Measurements from ENCODE around the gene PRICKLE4. TPM values are rescaled to one million over a fixed set of nuclear protein-coding genes. Genes with fewer than 3 reads are reported as not detected.

The PRICKLE4 gene
- total and polyA plus RNA-seq, 2 of the 13 experiments (the other 11 are each of a cell fraction or from before 2014, with no cell fraction given): 0.92 to 1.2 TPM

DNA sequence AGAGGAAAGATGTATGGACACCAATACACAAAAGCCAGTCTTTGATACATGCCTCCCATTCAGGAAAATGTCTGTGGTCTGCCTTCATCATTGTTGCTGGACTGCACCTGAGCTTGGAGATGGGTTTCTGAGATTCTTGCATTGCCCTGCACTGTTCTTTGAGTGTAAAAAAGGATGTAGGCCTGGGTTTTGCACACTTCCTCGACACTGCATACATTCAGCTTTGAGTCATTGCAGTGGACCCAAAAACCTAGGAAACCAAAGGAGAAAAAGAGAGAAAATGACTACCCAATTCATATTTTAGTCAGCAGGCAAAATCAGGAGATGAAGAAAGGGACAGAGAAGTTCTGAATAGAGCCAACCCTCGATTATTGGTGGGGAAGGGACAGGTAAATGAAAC, 15.9 kb downstream of the PRICKLE4 start:
- no TSS peak for BruUV-seq (replicated peaks)

More for the DNA sequence above, 15.9 kb downstream of the PRICKLE4 start:
- no peak overlapping the region for H3K9ac ChIP-seq (ENCODE audit: insufficient read depth, low read depth, low read length)
- WGBS (ENCODE audit: low lambda C conversion rate): 69% methylated on average over 2 of the region's 2 CpGs
- FAIRE-seq (no peak), ATAC-seq (no peak), DNase-seq (ENCODE audit: low spot score) (no peak)
- no peaks in the 10 kb centered on the region for H4K20me1 ChIP-seq (ENCODE audit: insufficient read depth, low read length)
- H3K27me3 ChIP-seq (ENCODE audit: control insufficient read depth in 1 of 2, insufficient read depth in 2 of 2, low read length in 2 of 2): no peaks in the 10 kb centered on the region
- H3K9me3 ChIP-seq (ENCODE audit: low read length): no peaks in the 10 kb centered on the region
- TF ChIP-seq ATRX (CRISPR knock-in tag; IDR thresholded peaks at IDR 0.05; ENCODE audit: borderline replicate concordance) (no peak), GLI4 (CRISPR knock-in tag; IDR thresholded peaks at IDR 0.05; ENCODE audit: borderline replicate concordance) (no peak), ZNF556 (CRISPR knock-in tag; IDR thresholded peaks at IDR 0.05; ENCODE audit: borderline replicate concordance) (no peak), DMAP1 (CRISPR knock-in tag; IDR thresholded peaks at IDR 0.05) (no peak), ZNF547 (CRISPR knock-in tag; IDR thresholded peaks at IDR 0.05) (no peak), ZNF652 (CRISPR knock-in tag; IDR thresholded peaks at IDR 0.05; ENCODE audit: borderline replicate concordance, low read depth) (no peak), SMARCC2 (IDR thresholded peaks at IDR 0.05) (no peak), NBN (conservative IDR thresholded peaks at IDR 0.05) (no peak), SP1 (IDR thresholded peaks at IDR 0.05) (no peak), SP1 (CRISPR knock-in tag; IDR thresholded peaks at IDR 0.05) (no peak), ELF1 (CRISPR knock-in tag; IDR thresholded peaks at IDR 0.05) (no peak), ZNF605 (CRISPR knock-in tag; IDR thresholded peaks at IDR 0.05) (no peak), RFX3 (CRISPR knock-in tag; IDR thresholded peaks at IDR 0.05) (no peak)
- TF ChIP-seq, protein P1, sequence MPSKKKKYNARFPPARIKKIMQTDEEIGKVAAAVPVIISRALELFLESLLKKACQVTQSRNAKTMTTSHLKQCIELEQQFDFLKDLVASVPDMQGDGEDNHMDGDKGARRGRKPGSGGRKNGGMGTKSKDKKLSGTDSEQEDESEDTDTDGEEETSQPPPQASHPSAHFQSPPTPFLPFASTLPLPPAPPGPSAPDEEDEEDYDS (CRISPR knock-in tag; IDR thresholded peaks at IDR 0.05): no peak
- TF ChIP-seq, protein P2, sequence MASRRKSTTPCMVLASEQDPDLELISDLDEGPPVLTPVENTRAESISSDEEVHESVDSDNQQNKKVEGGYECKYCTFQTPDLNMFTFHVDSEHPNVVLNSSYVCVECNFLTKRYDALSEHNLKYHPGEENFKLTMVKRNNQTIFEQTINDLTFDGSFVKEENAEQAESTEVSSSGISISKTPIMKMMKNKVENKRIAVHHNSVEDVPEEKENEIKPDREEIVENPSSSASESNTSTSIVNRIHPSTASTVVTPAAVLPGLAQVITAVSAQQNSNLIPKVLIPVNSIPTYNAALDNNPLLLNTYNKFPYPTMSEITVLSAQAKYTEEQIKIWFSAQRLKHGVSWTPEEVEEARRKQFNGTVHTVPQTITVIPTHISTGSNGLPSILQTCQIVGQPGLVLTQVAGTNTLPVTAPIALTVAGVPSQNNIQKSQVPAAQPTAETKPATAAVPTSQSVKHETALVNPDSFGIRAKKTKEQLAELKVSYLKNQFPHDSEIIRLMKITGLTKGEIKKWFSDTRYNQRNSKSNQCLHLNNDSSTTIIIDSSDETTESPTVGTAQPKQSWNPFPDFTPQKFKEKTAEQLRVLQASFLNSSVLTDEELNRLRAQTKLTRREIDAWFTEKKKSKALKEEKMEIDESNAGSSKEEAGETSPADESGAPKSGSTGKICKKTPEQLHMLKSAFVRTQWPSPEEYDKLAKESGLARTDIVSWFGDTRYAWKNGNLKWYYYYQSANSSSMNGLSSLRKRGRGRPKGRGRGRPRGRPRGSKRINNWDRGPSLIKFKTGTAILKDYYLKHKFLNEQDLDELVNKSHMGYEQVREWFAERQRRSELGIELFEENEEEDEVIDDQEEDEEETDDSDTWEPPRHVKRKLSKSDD (CRISPR knock-in tag; IDR thresholded peaks at IDR 0.05; ENCODE audit: low read depth): no peak
- in situ Hi-C loops (cut with HindIII; ENCODE audit: extremely low pct_ligation_motif_present, low pct_unique_long_range_greater_than_20kb): loop anchor here (25.0 kb wide), 1 partner anchor 416 kb away; the partner anchor contains the start of gene MRPS10
- H3K36me3 ChIP-seq (replicated peaks in 1 of 2; ENCODE audit: control insufficient read depth in 1 of 2, insufficient read depth in 2 of 2, low read length in 2 of 2): peaks cover 13 to 27% of the 10 kb centered on the region in 2 experiments
- H3K4me3 ChIP-seq (replicated peaks in 1 of 3; ENCODE audit: insufficient read depth in 1 of 3, low read depth in 2 of 3, low read length in 3 of 3): no peak overlapping the region
- intact Hi-C loops (cut with micrococcal nuclease; ENCODE audit: unreplicated experiment): no loop called here
- no peaks in the 10 kb centered on the region for H3K4me1 ChIP-seq (ENCODE audit: insufficient read depth, low read length)
- no peaks in the 10 kb centered on the region for H3K79me2 ChIP-seq (ENCODE audit: insufficient read depth, low read length)
- no peak overlapping the region for H3K4me2 ChIP-seq (ENCODE audit: low read depth, low read length)
- ChIA-PET POLR2A (no interaction called here), CTCF (ENCODE audit: low intra/inter-chr PET ratio, low total read pairs) (no interaction called here)
- no peak overlapping the region for H2AFZ ChIP-seq (ENCODE audit: low read length)
- H3K27ac ChIP-seq (ENCODE audit: extremely low read length, insufficient read depth, low read length): no peak overlapping the region

Data from HepG2 (cell line).